LoVo (cell line): ENCODE data around the gene AGXT.

Experiments
- DNase-seq: peaks from one replicate; pipeline ENCODE4 v3.0.0-alpha.2; 2016; ENCODE audit warnings: low spot score

The AGXT gene

DNA sequence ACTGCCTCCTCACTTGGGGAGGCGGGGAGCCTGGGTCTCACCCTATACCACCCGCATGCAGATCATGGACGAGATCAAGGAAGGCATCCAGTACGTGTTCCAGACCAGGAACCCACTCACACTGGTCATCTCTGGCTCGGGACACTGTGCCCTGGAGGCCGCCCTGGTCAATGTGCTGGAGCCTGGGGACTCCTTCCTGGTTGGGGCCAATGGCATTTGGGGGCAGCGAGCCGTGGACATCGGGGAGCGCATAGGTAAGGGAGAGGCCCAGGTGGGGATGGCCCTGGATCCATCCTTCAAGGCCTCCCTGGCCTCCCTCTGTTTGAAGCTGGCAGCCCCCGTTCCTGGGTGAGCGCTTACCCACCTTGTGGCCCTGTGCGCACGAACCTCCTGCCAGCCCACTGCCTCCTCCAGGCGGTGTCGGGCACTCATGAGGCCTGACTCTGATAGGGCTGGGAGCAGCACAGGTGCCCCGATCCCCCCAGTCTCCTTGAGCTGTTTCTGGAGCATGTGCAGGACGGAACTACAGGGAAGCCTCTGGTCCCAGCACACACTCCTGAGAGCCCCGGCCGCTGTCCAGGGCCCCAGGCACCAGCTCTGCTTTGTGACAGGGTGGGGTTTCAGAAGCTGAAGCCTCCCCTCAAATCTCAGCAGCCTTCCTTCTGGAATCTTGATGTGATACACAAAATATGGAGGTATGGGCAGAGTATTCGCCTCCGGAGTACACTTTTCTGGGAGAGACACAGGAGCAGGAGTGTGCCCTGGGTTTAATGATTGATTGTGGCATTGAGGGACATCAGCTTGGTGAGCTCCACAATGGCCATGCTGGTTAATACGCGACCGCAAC lies 708 bp downstream of the AGXT start:
- no peak for DNase-seq

- DNase-seq, result no peak
Observed at GRCh38 chr2:240869956-240870875, 1.6 kb downstream of the AGXT start.

- DNase-seq, result no peak
Observed at GRCh38 chr2:240871071-240871958, 2.7 kb downstream of the AGXT start.

GRCh38 chr2:240872317-240873097 lies 3.9 kb downstream of the AGXT start:
- no peak for DNase-seq

- no peak for DNase-seq
Observed at GRCh38 chr2:240873098-240873788, 4.6 kb downstream of the AGXT start.

DNA sequence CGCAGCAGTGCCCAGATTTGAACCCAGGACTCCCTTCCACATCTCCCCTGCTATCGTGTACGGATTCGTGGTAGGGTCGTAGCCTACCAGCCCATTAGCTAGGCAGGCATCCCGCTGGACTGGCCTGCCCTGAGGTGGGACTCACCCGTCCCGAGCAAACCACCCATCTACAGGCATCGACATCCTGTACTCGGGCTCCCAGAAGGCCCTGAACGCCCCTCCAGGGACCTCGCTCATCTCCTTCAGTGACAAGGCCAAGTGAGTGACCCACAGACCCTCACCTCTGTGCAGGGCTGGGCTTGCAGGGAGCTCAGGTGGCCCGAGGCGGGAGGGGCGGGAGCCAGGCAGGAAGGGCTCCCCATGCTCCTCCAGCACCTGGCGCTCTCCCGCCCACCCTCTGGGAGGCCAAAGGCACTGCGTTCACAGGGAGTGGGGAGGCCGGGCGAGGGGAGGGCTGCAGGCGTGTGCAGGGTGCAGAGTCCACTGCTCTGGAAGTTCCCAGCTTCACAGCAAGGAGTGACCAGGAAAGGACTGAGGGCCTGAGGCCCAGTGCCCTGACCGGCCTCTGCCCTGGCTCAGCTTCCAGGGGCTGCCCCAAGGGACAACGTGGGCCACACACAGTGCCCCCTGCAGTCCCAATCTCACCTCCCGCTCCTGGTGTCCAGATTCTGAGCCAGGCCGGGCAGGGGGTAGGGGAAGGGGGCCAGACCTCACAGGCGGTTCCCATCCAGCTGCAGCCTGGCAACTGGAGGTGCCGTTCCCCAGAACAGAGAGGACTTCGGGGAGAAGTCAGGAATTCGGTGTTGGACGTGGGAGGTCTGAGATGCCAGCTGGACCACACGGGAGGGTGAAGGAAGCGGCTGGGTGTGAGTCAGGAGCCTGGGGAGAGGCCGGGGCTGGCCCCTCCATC lies 5.4 kb downstream of the AGXT start:
- DNase-seq, result no peak

GRCh38 chr2:240874715-240875227 lies 6.1 kb downstream of the AGXT start:
- DNase-seq, result no peak

DNA sequence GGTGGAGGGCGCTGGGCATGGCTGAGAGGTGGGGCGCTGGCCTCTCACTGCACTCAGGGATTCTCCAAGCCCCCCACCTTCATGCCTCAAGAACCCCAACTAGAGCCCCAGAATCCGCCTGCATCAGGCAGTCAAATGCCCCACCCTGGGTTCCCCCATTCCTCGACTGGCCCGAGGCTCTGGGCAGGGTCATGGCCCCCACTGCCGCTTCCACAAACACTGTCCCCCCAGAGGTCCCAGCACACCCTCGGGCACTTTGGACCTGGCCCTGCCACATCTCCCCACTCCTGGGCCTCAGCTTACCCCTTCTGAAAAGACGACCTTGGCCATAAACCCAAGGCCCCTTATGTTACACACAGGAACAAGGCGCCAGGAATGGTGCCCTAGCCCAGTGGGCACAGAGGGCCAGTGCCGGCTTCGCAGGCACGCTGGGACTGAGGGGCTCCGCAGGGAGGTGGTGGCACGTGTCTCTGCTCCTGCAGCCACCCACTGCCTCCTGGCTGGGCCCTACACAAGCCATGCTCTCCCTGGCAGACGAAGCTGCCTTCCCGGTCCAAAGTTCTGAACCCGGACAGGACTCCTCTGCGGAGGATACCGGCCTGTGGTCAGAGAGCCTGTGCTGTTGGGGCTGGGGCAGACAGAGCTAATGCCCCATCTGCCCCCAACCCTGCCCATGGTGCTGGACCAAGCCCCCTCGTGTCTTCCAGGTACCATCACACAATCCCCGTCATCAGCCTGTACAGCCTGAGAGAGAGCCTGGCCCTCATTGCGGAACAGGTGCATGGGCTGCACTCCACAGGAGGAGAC lies 6.8 kb downstream of the AGXT start:
- DNase-seq, result no peak

GRCh38 chr2:240876035-240876474 lies 7.4 kb downstream of the AGXT start:
- no peak for DNase-seq

DNA sequence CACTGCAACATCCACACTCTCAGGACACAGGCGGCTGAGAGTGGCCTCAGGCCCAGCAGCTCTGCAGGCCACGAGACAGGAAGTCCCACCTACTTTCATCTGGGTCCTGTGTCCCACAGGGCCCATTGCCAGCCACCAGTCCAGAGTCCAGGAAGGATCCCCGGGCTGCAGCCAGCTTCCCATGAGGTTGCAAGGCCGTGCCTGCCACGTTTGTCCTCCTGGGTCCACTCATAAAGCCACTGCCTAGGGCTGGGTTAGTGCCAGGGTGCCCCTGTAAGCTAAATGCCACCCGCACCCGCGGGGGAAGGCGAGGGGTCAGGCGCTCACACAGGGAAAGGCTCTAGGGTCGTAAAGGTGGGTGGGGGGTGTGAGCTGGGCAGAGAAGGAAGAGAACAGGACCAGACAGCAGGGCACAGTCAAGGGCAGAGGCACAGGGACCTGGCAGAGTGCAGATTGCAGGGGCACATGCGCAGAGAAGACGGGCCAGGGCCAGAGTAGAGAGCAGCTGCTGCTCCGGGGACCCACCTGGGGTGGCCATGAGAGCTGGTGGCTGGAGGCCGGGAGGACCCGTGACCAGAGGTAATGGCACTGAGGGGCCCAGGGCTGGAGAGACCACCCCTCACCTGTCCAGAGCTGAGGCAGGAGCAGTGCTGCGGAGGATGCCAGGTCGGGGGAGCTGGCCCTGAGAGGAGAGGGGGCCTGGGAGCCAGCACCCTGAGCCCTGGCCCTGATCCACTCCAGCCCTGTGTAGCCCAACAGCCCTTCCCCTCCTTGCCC lies 8.0 kb downstream of the AGXT start:
- no peak for DNase-seq

DNA sequence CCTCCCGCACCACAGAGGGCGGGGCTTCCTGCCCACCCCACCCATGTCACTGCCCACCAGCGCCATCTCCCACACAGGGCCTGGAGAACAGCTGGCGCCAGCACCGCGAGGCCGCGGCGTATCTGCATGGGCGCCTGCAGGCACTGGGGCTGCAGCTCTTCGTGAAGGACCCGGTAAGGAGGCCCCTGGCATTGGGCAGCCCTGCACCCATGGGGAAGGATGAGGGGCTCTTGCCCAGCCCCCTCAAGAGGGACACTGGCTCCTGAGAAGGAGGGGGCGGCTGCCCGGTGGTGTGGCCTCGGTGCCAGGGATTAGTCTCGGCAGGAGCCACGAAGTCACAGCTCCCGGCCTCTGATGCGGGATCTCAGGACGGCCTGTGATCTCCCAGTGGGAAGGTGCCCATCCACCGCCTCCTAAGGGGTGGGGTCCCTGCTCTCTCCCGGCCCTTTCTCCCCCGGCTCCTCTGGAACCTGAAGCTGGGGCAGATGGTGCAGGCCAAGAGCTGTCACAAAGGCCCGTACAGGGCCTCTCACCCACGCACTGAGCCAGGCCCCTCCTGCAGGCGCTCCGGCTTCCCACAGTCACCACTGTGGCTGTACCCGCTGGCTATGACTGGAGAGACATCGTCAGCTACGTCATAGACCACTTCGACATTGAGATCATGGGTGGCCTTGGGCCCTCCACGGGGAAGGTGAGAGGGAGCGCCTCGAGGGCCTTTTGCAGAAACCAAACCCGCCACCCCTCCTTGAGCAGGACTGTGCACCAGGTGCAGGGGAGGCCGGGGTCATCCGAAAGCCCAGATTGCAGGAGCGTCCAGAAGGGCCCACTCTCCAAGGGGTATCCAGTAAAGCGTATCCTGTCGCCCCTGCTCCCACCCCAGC lies 9.1 kb downstream of the AGXT start:
- no peak for DNase-seq

DNA sequence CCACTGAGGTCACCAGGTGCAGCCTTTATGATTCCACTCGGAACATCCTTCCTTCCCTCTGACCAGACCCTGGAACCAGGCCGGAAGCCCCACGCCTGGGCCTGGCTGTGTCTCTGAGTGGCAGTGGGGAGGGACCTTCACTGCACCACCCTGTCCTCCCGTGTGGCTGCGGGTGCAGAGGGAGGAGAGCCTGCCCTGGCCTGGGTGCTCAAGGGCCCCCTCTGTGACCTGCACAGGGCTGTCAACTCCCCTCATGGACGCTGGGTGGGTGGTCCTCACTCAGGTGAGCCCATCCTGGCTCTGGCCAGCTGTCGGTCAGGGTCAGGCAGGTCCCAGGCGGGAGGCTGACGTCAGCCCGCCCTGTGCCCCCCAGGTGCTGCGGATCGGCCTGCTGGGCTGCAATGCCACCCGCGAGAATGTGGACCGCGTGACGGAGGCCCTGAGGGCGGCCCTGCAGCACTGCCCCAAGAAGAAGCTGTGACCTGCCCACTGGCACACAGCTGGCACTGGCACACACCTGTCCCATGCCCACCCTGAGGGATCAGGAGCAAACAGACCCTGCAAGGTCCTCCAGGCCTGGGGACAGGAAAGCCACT lies 9.8 kb downstream of the AGXT start:
- no peak for DNase-seq

DNA sequence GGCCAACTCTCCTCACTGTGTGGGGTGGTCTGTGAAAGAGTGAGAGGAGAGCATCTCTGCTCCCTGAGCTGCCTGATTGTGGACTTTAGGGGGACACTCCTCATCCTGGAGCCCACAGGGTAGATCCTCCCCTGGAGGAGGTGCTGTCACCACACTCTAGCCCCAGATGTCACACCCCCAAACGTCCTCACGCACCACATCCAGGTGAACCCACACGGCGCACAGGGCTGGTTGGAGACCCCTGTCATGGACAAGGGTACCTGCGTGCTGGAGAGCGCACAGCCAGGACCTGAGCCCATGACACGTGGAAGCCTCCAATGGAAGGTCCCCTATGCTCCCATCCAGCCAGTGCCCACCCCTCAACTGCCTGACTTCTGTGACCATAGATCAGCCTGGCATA lies 10.5 kb downstream of the AGXT start:
- DNase-seq, result no peak

DNA sequence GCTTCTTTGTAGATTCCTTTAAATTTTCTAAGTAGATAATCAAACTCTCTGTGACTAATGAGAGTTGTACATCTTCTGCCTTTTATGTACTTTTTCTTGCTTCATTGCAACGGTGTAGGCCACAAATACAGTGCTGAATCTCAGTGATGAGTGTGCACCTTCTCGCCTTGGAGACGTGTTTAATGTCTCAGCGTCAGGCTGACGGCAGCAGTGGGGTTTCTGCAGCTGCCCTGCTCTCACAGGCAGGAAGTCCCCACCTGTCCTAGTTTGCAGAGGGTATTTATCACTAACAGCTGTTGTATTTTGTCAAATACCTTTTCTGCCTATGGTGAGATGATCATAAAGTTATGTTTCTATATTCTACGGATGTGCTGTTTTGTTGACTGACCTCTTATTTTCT lies 13.3 kb downstream of the AGXT start:
- DNase-seq, result no peak

- DNase-seq, result no peak
Observed at GRCh38 chr2:240884221-240884620, 15.6 kb downstream of the AGXT start.

DNA sequence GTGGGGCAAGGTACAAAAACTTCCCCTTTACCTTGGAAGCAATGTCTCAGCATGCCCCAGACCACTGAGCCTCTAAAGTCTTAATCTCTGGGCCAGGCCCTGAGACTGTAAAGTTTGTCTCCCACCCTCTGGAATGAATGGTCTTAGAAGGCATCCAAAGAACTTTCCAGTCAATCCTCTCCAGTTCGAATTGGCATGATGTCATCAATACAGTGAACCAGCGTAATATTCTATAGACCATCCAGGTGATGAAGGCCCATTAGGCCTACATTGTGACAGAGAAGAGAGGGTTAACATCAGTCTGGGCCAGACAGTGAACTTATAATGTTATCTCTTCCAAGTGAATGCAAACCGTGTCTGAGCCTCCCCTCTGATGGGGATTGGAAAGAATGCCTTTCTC lies 16.1 kb downstream of the AGXT start:
- no peak for DNase-seq
